Activated CD4-positive, alpha-beta T cell treated with anti-CD3 and anti-CD28 coated beads for 36 hours (primary cell): ENCODE data around the gene MCTP1. TPM values are rescaled to one million over a fixed set of nuclear protein-coding genes. Genes with fewer than 3 reads are reported as not detected.

Experiments
- ATAC-seq: fragments of 200-7000 bp; cut with Tn5 transposase; one replicate; pipeline ENCODE4 v1.10.0; 2021; ENCODE audit warnings: mild to moderate bottlenecking, moderate library complexity
- CTCF ChIA-PET: fragments of 350-600 bp; sonication (Branson Sonifier 250); formaldehyde crosslinking; loops from one replicate; lab custom pipeline; 2021; ENCODE audit warnings: antibody characterized with exemption; lab: Charles Lee
- POLR2A ChIA-PET: fragments of 350-600 bp; sonication (Branson Sonifier 250); formaldehyde crosslinking; loops from one replicate; lab custom pipeline; 2021; ENCODE audit warnings: antibody characterized with exemption, inconsistent platforms; lab: Charles Lee
- DNase-seq: peaks from one replicate; pipeline ENCODE4 v3.0.0-alpha.2; 2020
- H3K27ac Mint-ChIP-seq: one replicate; pipeline ENCODE4 v1.8.0; 2021; ENCODE audit warnings: mixed read lengths
- H3K27me3 Mint-ChIP-seq: one replicate; pipeline ENCODE4 v1.8.0; 2021; ENCODE audit warnings: mixed read lengths
- H3K36me3 Mint-ChIP-seq: one replicate; pipeline ENCODE4 v1.8.0; 2021; ENCODE audit warnings: low read depth, mixed read lengths
- H3K4me1 Mint-ChIP-seq: one replicate; pipeline ENCODE4 v1.8.0; 2021; ENCODE audit warnings: mixed read lengths
- H3K4me3 Mint-ChIP-seq: one replicate; pipeline ENCODE4 v1.8.0; 2021; ENCODE audit warnings: mild to moderate bottlenecking, moderate library complexity, mixed read lengths
- H3K9me3 Mint-ChIP-seq: one replicate; pipeline ENCODE4 v1.8.0; 2021; ENCODE audit warnings: low read depth, mixed read lengths
- intact Hi-C, 2 experiments: fragments of 100-400 bp; cut with DNase I in 1 of 2; cut with micrococcal nuclease in 1 of 2; formaldehyde crosslinking; loops; one replicate each; pipeline versions ENCODE4 v1.14.2 to v1.15.1; 2022 to 2024; cut with DNase I, micrococcal nuclease
- total RNA-seq, 2 experiments: library from RNA; stranded (reverse); gene quantifications; one replicate each; pipeline ENCODE4 v1.2.3, GENCODE V29; 2021

Gene MCTP1
- under 1 TPM; 0.32 to 0.53 TPM for total RNA-seq

DNA sequence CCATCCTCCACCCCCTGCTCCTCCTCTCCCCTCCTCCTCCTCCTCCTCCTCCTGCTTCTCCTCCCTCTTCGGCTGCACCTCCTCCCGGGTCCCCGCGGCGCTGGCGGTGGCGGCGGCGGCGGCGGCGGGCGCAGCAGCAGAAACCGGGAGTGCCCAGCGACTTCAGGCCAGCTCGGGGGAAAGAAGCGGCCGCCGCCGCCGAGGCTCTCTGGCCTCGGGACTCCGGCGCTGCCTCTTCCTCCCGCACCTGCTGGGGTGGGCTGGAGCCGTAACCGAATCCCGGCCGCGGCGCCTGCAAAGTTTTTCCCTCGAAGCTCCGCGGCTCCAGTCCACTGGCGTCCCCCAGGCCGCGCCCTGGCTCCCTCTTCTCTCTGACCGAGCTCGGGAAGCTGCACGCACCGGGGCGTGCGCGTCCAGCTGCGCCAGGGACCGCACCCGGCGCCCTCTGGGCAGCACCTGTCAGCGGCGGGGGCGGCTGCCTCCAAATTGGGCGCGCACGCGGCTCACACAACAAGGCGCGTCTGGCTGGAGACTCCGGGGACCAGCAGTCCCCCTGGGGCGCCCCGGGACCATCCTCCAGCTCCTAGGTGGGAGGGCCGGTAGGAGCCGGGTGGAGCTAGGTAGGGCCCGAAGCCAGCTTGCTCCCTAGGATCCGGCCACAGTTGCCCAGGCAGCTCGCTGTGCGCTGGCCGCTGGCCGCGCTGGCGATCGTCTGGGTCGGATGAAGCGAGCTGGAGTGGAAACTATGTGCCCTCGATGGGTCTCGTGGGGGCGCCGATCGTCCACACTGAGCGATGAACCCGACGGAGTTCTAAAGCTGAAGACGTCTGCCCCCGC lies at the start of gene MCTP1:
Gene MCTP1, minus strand, starts transcription at position 523 of the 837 bp plus-strand sequence.
- Mint-ChIP-seq H3K27me3 (peaks cover 53% of the 10 kb centered on the region), H3K36me3 (no peaks in the 10 kb centered on the region), H3K4me1 (peaks cover 10% of the 10 kb centered on the region), H3K4me3 (peak within 1 kb of the TSS; percentile 45), H3K27ac (no peak within 1 kb of the TSS), H3K9me3 (no peaks in the 10 kb centered on the region)
- ChIA-PET CTCF (interaction anchor here (0.7 to 1.3 kb wide), 4 partner anchors 21 to 749 kb away, joined by 3 to 4 read pairs (median 3); no protein-coding TSS in a partner anchor), POLR2A (no interaction called here)
- intact Hi-C loops, result loop anchor here in 1 of 2 experiments (10.0 kb wide), 3 partner anchors 270 to 560 kb away; partner anchors contain the start of genes ARSK and SKIC3
- peak; percentile 38 for ATAC-seq
- peak; percentile 43 for DNase-seq

DNA sequence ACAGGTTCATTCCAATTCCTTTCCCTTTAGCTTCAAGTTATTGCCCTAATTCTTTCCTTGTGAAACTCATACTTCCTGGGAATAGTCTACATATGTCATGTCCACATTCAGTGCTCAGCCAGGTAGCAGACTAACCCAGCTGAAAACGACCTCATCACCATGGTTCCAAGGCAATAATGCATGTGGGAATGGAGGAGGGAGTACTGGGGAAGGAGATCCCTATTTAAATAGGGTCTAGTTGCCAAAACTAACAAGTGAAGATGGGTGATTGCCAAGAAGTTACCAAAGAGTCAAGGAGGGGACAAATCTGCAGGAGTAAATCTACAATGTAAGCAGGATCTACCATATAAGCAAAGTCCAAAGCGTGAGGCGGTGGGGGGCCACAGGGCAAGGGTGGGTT lies 47.3 kb upstream of the MCTP1 start:
- no peaks in the 10 kb centered on the region for H3K4me1 Mint-ChIP-seq
- H3K36me3 Mint-ChIP-seq, result no peaks in the 10 kb centered on the region
- no peak for DNase-seq
- intact Hi-C loops, result no loop called here
- no peaks in the 10 kb centered on the region for H3K9me3 Mint-ChIP-seq
- peaks cover 4% of the 10 kb centered on the region for H3K27me3 Mint-ChIP-seq
- POLR2A ChIA-PET, result no interaction called here
- no peak overlapping the region for H3K4me3 Mint-ChIP-seq
- ATAC-seq, result no peak
- CTCF ChIA-PET, result no interaction called here
- no peak overlapping the region for H3K27ac Mint-ChIP-seq

DNA sequence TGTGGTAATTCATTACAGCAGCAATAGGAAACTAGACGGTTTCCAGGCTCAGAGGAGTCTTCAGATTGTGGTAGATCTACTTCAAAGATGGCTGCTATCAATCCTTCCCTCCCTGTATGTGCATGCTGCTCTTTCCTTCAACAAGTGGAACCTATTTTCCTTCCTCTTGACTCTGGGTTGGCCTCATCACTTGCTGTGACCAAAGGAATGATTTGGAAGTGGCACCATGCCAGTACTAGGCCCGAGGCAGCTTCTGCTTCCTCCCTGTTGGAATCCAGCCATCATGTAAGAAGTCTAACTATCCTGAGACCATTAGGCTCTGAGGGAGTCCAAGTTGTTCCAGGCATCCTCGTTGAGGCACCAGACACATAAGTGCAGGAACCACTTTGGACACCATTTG lies 46.5 kb upstream of the MCTP1 start:
- H3K4me1 Mint-ChIP-seq, result no peaks in the 10 kb centered on the region
- peaks cover 4% of the 10 kb centered on the region for H3K27me3 Mint-ChIP-seq
- intact Hi-C loops, result no loop called here
- POLR2A ChIA-PET, result no interaction called here
- no peak for ATAC-seq
- no peak overlapping the region for H3K27ac Mint-ChIP-seq
- H3K4me3 Mint-ChIP-seq, result no peak overlapping the region
- H3K9me3 Mint-ChIP-seq, result no peaks in the 10 kb centered on the region
- DNase-seq, result no peak
- no peaks in the 10 kb centered on the region for H3K36me3 Mint-ChIP-seq
- CTCF ChIA-PET, result no interaction called here

DNA sequence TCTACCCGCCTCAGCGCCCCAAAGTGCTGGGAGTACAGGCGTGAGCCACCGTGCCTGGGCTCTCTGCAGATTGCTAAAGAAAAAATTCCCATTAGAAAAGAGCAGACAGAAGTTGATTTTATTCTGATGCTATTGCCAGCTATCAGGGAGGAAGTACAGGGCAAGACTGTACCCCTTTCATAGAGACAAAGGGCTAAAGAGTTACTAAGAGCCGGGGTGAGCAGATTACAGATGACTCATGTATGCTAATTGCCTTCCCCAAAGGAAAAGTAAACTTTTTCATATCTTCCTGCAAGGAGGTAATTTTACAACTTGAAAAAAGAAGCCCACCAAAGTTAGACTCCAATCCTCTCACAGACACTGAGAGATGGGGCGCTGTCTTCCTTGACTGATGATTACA lies 42.3 kb upstream of the MCTP1 start:
- CTCF ChIA-PET, result no interaction called here
- Mint-ChIP-seq H3K9me3 (no peaks in the 10 kb centered on the region), H3K4me1 (no peaks in the 10 kb centered on the region), H3K27me3 (peaks cover 5% of the 10 kb centered on the region), H3K27ac (no peak overlapping the region), H3K36me3 (no peaks in the 10 kb centered on the region), H3K4me3 (no peak overlapping the region)
- POLR2A ChIA-PET, result no interaction called here
- intact Hi-C loops, result no loop called here
- DNase-seq (no peak), ATAC-seq (no peak)

DNA sequence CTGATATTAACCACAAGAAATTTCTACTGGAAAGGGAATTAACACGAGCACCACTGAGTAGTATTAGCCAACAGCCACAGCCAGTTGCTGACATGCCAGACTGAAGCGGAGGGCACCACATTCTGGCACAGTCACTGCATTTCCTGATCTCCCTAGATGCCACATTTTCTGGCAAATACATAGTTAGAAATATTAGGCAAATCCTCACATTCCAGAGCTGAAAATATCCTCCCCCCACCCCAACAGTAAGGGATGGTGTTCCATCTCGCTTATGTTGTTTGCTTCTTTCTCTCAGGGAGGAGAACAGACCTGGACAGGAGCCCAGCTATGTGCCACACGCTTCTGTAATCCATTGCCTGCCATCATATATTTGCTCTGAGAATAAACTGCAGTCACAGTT lies 32.8 kb upstream of the MCTP1 start:
- ATAC-seq (no peak), DNase-seq (no peak)
- Mint-ChIP-seq H3K27me3 (peaks cover 9% of the 10 kb centered on the region), H3K36me3 (no peaks in the 10 kb centered on the region), H3K4me1 (no peaks in the 10 kb centered on the region), H3K27ac (no peak overlapping the region), H3K4me3 (no peak overlapping the region), H3K9me3 (no peaks in the 10 kb centered on the region)
- intact Hi-C loops, result no loop called here
- ChIA-PET POLR2A (no interaction called here), CTCF (no interaction called here)

DNA sequence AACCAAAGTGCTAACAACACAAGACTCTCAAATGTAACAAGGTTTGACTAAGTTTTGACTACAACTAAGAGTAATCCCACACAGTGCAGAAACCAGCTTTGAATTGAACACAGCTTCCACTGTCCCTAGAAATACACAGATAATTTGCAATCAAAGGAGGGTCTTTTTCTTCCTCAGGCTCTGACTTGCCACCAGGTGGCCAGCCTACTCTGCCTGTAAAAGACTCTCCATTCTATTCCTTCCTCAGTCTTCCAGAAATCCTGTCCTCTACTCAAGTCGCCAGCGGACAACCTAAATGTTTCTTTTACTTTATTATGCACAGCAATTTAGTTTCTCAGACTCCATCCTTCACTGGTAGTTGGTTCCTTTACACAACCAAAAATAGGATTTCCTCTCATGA lies 32.2 kb upstream of the MCTP1 start:
- H3K4me1 Mint-ChIP-seq, result no peaks in the 10 kb centered on the region
- intact Hi-C loops, result no loop called here
- H3K4me3 Mint-ChIP-seq, result no peak overlapping the region
- H3K27ac Mint-ChIP-seq, result no peak overlapping the region
- no peaks in the 10 kb centered on the region for H3K36me3 Mint-ChIP-seq
- DNase-seq (no peak), ATAC-seq (no peak)
- CTCF ChIA-PET, result no interaction called here
- H3K27me3 Mint-ChIP-seq, result peaks cover 9% of the 10 kb centered on the region
- H3K9me3 Mint-ChIP-seq, result peaks cover 3% of the 10 kb centered on the region
- POLR2A ChIA-PET, result no interaction called here

DNA sequence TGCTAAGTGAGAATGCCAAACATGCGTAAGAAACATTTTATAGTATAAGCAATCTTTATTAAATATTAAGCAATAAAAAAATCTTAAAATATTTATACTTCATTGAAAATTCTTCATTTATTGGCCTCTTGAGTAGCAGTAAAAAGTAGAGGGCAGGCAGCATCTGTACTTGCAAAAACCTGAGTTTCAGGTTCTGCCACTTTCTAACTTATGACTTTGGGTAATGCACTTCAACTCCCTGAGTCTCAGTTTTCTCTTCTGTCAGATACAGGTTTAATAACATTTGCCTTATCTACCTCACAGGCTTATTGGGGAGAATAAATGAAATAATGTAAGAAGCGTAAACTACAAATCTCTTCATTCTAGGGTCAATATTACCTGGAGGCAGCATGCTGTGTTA lies 19.8 kb upstream of the MCTP1 start:
- DNase-seq, result no peak
- POLR2A ChIA-PET, result no interaction called here

DNA sequence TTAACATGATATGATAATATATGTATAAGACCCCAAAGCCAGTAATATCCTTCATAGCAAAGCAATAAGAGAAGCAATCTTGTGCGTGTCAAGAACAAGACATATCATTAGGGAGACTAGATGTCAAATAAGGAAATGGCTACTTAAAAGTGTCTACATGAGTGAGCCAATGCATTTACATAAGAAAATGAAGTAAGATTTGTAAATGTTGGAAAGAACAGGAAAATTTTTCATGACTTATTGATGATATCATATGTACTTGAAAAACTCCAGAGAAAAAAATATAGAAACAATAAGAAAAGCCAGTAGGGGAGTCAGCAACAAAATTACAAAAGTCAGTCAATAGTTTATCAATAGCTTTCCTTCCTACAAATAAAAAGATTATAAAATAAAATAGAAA lies 13.8 kb upstream of the MCTP1 start:
- H3K9me3 Mint-ChIP-seq, result no peaks in the 10 kb centered on the region
- POLR2A ChIA-PET, result no interaction called here

More for the DNA sequence above, 19.8 kb upstream of the MCTP1 start:
- Mint-ChIP-seq H3K4me1 (no peaks in the 10 kb centered on the region), H3K36me3 (no peaks in the 10 kb centered on the region), H3K9me3 (no peaks in the 10 kb centered on the region), H3K4me3 (no peak overlapping the region), H3K27ac (no peak overlapping the region), H3K27me3 (peaks cover 7% of the 10 kb centered on the region)
- intact Hi-C loops, result no loop called here
- CTCF ChIA-PET, result no interaction called here
- no peak for ATAC-seq

DNA sequence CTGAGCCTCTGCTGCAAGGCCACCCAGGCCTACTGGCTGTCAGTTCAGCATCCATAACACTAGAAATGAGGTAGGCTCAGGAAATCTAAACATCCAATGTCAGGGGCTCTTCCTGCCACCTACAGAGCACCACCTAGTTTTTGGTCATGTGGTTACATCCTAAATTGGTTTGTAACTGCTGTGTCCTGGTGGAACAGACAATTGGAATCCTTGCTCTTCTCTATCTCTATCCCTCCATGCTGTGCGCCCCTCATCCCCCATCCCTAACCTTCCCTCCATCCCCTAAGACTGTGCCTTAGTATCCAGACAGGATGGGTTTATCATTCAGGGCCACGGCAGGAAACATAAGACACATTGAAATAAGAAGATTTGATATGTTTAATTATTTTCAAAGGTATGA lies 11.4 kb upstream of the MCTP1 start:
- no peak for ATAC-seq

More for the DNA sequence above, 13.8 kb upstream of the MCTP1 start:
- no peak for DNase-seq
- Mint-ChIP-seq H3K4me3 (no peak overlapping the region), H3K36me3 (no peaks in the 10 kb centered on the region), H3K27ac (no peak overlapping the region), H3K4me1 (no peaks in the 10 kb centered on the region), H3K27me3 (peaks cover 18% of the 10 kb centered on the region)
- CTCF ChIA-PET, result interaction anchor here (0.5 to 1.3 kb wide), 2 partner anchors 10 to 552 kb away, joined by 3 to 4 read pairs; no protein-coding TSS in a partner anchor
- intact Hi-C loops, result no loop called here
- ATAC-seq, result no peak

DNA sequence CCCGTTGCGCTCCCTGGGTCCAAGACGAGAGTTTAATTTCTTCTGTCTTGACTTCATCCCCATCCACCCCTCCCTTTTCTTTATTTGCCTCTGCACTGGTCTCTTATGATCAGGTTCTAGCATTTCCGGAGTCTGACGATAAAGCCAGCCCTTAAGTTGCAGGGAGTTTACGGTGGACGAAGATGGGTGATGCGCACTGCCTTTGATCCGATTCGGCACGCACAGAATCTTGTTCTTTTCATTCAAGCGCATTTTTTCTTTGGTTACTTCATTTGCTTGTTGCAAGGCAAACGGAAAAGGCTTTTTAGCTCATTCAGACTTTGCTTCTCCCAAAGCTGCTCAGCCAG lies 488 bp upstream of the MCTP1 start:
- CTCF ChIA-PET, result interaction anchor here (0.9 to 1.3 kb wide), 2 partner anchors 22 to 750 kb away, joined by 3 to 4 read pairs; no protein-coding TSS in a partner anchor
- Mint-ChIP-seq H3K27ac (no peak overlapping the region), H3K36me3 (no peaks in the 10 kb centered on the region), H3K4me1 (peaks cover 10% of the 10 kb centered on the region), H3K4me3 (peak overlapping the region; percentile 45), H3K9me3 (no peaks in the 10 kb centered on the region), H3K27me3 (peaks cover 54% of the 10 kb centered on the region)
- ATAC-seq, result peak; percentile 56
- DNase-seq, result no peak
- intact Hi-C loops, result loop anchor here in 1 of 2 experiments (10.0 kb wide), 3 partner anchors 269 to 559 kb away; partner anchors contain the start of genes ARSK and SKIC3
- POLR2A ChIA-PET, result no interaction called here

More for the DNA sequence above, 11.4 kb upstream of the MCTP1 start:
- Mint-ChIP-seq H3K4me3 (no peak overlapping the region), H3K36me3 (no peaks in the 10 kb centered on the region), H3K27ac (no peak overlapping the region), H3K27me3 (peaks cover 27% of the 10 kb centered on the region), H3K4me1 (no peaks in the 10 kb centered on the region), H3K9me3 (no peaks in the 10 kb centered on the region)
- CTCF ChIA-PET, result no interaction called here
- POLR2A ChIA-PET, result no interaction called here
- intact Hi-C loops, result no loop called here
- DNase-seq, result no peak

DNA sequence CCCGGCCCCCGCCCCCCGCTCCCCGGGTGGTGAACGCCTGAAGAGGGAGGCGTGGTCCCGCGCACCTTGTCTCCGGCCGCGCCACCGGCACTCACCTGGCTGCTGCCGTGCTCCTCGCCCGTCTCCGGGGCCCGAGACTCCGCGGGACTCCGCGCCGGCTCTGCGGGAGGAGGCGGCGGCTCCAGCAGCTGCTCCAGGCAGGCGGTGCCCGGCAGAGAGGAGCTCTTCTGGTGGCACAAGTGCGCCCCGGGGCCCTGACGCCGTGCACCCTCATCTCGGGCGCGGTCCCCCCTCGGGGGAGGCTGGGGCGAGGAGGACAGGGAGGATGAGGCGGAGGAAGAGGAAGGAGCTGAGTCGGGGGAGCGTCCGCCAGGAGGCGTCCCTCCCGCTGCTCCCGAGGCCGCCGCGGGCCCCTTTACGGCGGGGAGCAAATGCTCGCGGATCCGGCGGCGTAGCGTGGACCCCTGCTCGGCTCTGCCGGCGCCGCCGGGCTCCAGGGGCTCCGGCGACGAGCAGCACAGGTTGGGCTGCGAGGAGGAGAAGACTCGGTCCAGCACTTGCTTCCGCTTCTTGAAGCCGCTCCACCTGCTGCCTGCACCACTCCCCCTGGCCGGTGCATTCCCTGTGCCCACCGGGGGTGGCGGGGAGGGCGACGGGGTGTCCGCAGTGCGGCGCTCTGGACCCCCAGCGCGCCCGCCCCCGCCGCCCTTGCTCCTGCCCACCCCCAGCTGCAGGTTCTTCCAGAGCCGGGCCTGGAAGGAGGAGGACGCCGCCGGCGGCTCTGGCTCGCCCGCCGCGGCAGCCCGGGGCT lies 928 bp downstream of the MCTP1 start:
- peak; percentile 61 for ATAC-seq
- ChIA-PET CTCF (interaction anchor here (0.7 to 1.0 kb wide), 3 partner anchors 32 to 1585 kb away, joined by 3 read pairs; no protein-coding TSS in a partner anchor), POLR2A (interaction anchor here (0.6 kb wide), 2 partner anchors 215 to 548 kb away, joined by 3 read pairs; no protein-coding TSS in a partner anchor)
- peak overlapping the region; percentile 26 for H3K4me3 Mint-ChIP-seq
- H3K4me1 Mint-ChIP-seq, result peaks cover 10% of the 10 kb centered on the region
- no peak overlapping the region for H3K27ac Mint-ChIP-seq
- DNase-seq, result peak; percentile 50
- peaks cover 53% of the 10 kb centered on the region for H3K27me3 Mint-ChIP-seq
- no peaks in the 10 kb centered on the region for H3K9me3 Mint-ChIP-seq
- intact Hi-C loops, result loop anchor here in 1 of 2 experiments (10.0 kb wide), 3 partner anchors 271 to 561 kb away; partner anchors contain the start of genes ARSK and SKIC3
- H3K36me3 Mint-ChIP-seq, result no peaks in the 10 kb centered on the region
